Measurements from ENCODE around the gene MTHFR. TPM values are rescaled to one million over a fixed set of nuclear protein-coding genes. Genes with fewer than 3 reads are reported as not detected.

The MTHFR gene
- total RNA-seq, 1 experiment from 2014 or later, result 16.4 TPM

DNA sequence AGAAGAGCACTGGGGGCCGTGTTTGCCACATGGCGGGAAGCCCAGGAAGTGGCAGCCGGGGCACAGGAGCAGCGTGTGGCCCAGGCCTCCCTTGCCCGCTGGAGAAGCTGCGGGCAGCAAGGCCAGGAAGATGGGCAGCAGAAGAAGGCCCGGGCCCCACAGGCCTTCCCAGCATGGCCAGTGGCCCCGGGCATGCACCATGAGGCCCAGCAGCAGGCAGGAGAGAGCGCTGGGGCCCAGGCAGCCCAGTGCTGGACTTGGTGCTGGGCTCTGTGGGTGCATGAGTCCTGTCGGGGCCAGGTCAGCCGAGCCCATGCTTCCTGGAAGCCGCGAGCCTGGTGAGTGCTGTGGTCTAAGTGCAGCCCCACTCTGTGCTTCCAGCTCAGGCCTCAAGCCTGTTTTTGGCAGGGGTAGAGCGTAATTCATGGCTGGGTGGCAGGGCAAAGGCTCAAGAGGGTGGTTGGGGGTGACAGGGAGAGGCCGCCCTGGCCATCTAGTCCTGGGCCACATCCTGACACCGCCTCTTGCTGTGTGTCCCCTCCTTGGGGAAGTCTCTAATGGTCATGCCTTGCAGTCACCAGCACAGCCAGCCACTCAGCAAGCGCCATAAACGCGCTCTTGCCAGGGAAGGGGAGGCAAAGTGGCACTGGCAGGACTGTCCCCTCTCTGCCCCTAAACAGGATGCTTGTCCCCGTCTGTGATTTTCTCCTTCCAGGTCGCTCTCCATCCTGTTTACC, 21.3 kb downstream of the MTHFR start:
- Mint-ChIP-seq H3K27ac (ENCODE audit: unreplicated experiment) (no peak overlapping the region), H3K4me3 (ENCODE audit: low read depth, unreplicated experiment) (no peak overlapping the region), H3K36me3 (ENCODE audit: insufficient read depth, unreplicated experiment) (peaks cover 12% of the 10 kb centered on the region), H3K9me3 (ENCODE audit: low read depth, unreplicated experiment) (no peaks in the 10 kb centered on the region), H3K27me3 (ENCODE audit: unreplicated experiment) (peaks cover 8% of the 10 kb centered on the region), H3K4me1 (ENCODE audit: low read depth, unreplicated experiment) (no peaks in the 10 kb centered on the region)
- intact Hi-C loops (cut with micrococcal nuclease; ENCODE audit: unreplicated experiment), result no loop called here
- CTCF ChIA-PET, result no interaction called here
- TF ChIP-seq, protein P1, sequence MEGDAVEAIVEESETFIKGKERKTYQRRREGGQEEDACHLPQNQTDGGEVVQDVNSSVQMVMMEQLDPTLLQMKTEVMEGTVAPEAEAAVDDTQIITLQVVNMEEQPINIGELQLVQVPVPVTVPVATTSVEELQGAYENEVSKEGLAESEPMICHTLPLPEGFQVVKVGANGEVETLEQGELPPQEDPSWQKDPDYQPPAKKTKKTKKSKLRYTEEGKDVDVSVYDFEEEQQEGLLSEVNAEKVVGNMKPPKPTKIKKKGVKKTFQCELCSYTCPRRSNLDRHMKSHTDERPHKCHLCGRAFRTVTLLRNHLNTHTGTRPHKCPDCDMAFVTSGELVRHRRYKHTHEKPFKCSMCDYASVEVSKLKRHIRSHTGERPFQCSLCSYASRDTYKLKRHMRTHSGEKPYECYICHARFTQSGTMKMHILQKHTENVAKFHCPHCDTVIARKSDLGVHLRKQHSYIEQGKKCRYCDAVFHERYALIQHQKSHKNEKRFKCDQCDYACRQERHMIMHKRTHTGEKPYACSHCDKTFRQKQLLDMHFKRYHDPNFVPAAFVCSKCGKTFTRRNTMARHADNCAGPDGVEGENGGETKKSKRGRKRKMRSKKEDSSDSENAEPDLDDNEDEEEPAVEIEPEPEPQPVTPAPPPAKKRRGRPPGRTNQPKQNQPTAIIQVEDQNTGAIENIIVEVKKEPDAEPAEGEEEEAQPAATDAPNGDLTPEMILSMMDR (IDR thresholded peaks at IDR 0.05; ENCODE audit: unreplicated experiment), result no peak
- no peak for DNase-seq
- BruUV-seq (replicated peaks), result no TSS peak

DNA sequence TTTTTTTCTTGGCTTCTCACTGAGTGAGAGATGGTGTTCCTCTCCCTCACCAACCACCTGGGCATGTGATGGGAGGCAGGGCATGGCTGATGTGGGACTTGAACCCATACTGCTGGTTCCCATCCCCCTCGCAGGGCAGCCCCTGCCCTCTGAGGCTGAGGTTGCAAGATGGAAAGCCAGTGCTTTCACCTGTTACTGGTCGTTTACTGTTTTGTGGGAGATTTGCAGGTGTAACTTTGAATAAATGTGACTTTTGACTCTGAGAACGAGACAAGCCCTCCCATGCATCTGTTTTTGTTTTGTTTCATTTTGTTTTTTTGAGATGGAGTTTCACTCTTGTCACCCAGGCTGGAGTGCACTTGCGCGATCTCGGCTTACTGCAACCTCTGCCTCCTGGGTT, 22.2 kb downstream of the MTHFR start:
- H3K27me3 Mint-ChIP-seq (ENCODE audit: unreplicated experiment), result peaks cover 13% of the 10 kb centered on the region
- H3K9me3 Mint-ChIP-seq (ENCODE audit: low read depth, unreplicated experiment), result no peaks in the 10 kb centered on the region
- peaks cover 12% of the 10 kb centered on the region for H3K36me3 Mint-ChIP-seq (ENCODE audit: insufficient read depth, unreplicated experiment)
- CTCF ChIA-PET, result no interaction called here
- TF ChIP-seq, protein P1 (IDR thresholded peaks at IDR 0.05; ENCODE audit: unreplicated experiment), result no peak
- no peak overlapping the region for H3K27ac Mint-ChIP-seq (ENCODE audit: unreplicated experiment)
- no peak overlapping the region for H3K4me3 Mint-ChIP-seq (ENCODE audit: low read depth, unreplicated experiment)
- intact Hi-C loops (cut with micrococcal nuclease; ENCODE audit: unreplicated experiment), result no loop called here
- DNase-seq, result no peak
- BruUV-seq (replicated peaks), result no TSS peak
- H3K4me1 Mint-ChIP-seq (ENCODE audit: low read depth, unreplicated experiment), result no peaks in the 10 kb centered on the region

DNA sequence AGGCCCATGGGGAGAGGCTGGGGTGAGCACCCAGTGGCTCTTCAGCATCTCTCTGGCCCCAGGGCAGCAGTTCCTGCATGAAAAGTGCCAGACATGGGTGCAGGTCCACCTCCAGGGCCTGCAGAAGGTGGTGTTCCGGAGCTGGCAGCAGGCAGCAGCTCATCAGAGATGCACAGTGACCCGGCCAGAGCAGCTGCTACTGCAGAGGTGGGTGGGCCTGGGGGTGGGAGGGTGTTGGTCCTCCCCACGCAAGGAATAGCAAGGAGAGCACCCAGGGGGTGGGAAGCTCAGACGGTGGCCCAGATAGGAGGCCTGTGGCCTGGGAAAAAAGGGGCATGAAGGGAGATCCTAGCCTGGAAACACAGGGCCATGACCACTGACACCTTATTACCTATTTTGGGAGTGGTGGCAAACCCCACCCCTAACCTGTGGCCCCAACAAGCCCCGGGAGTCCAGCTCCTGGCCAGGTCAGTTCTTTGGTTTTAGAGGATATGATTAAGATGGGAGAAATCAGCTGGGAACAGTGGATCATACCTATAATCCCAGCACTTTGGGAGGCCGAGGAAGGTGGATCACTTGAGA, 23.5 kb downstream of the MTHFR start:
- Mint-ChIP-seq H3K4me3 (ENCODE audit: low read depth, unreplicated experiment) (no peak overlapping the region), H3K27me3 (ENCODE audit: unreplicated experiment) (peaks cover 18% of the 10 kb centered on the region), H3K9me3 (ENCODE audit: low read depth, unreplicated experiment) (no peaks in the 10 kb centered on the region), H3K36me3 (ENCODE audit: insufficient read depth, unreplicated experiment) (peaks cover 12% of the 10 kb centered on the region), H3K27ac (ENCODE audit: unreplicated experiment) (no peak overlapping the region), H3K4me1 (ENCODE audit: low read depth, unreplicated experiment) (no peaks in the 10 kb centered on the region)
- DNase-seq, result no peak
- CTCF ChIA-PET, result interaction anchor here (0.7 kb wide), 1 partner anchor 9 kb away, joined by 6 read pairs; no protein-coding TSS in a partner anchor
- no TSS peak for BruUV-seq (replicated peaks)
- intact Hi-C loops (cut with micrococcal nuclease; ENCODE audit: unreplicated experiment), result no loop called here
- TF ChIP-seq, protein P1 (IDR thresholded peaks at IDR 0.05; ENCODE audit: unreplicated experiment), result no peak

DNA sequence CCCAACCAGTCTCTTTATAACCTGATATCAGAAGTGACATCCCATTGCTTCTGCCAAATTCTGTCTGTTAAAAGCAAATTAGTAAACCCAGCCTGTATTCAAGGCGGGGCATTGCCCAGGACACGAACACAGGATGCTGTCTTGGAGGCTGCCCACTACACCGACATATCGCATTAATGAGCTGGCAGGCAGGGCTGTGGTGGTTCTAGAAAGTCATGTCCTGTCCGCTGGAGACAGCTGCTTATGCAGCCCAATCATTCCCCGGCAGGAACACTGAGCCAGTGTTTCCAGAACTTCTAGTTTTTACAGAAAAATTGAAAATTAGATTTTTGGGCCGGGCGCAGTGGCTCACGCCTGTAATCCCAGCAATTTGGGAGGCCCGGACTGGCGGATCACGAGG, 24.5 kb downstream of the MTHFR start:
- Mint-ChIP-seq H3K27ac (ENCODE audit: unreplicated experiment) (no peak overlapping the region), H3K36me3 (ENCODE audit: insufficient read depth, unreplicated experiment) (peaks cover 12% of the 10 kb centered on the region), H3K27me3 (ENCODE audit: unreplicated experiment) (peaks cover 27% of the 10 kb centered on the region), H3K4me3 (ENCODE audit: low read depth, unreplicated experiment) (no peak overlapping the region), H3K4me1 (ENCODE audit: low read depth, unreplicated experiment) (no peaks in the 10 kb centered on the region), H3K9me3 (ENCODE audit: low read depth, unreplicated experiment) (no peaks in the 10 kb centered on the region)
- DNase-seq, result no peak
- TF ChIP-seq, protein P1 (IDR thresholded peaks at IDR 0.05; ENCODE audit: unreplicated experiment), result no peak
- no TSS peak for BruUV-seq (replicated peaks)
- intact Hi-C loops (cut with micrococcal nuclease; ENCODE audit: unreplicated experiment), result no loop called here
- CTCF ChIA-PET, result no interaction called here

All from Calu3 (cell line).